Fibroblast of mammary gland (primary cell): ENCODE measurements around the gene IQCF6.

Source experiments
- DNase-seq: peaks from one replicate; pipeline ENCODE4 v3.0.0-alpha.2; 2010; ENCODE audit warnings: low read depth
- H3K4me3 ChIP-seq: 2 replicates; pipeline ENCODE4 v1.5.1; 2011; ENCODE audit warnings: low read depth, mild to moderate bottlenecking, low read length, moderate library complexity; ENCODE audit not compliant: control insufficient read depth
- CTCF ChIP-seq: conservative IDR thresholded peaks from 2 replicates; pipeline ENCODE4 v1.5.1; 2011; ENCODE audit warnings: low read depth, low read length, inconsistent platforms; ENCODE audit not compliant: control insufficient read depth, insufficient read depth

Gene IQCF6

DNA sequence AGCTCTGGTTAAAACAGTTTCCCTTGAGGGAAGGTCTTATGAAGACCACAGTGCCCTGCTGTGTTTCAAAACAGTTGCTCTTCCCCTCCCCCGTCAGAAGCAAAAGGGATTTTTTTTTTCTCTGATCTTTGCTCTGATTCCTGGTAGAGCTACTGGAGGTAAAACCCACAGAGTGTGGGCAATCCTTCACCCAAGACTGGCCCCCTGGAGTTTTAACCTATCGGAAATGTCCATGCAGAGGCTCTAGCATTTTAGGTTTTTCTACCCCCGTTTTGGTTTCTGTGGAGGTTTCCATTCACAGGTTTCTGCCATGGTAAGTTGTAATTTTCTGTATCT is 44.5 kb downstream of the IQCF6 start:
- H3K4me3 ChIP-seq, result no peak overlapping the region
- no peak for TF ChIP-seq CTCF
- DNase-seq, result no peak

DNA sequence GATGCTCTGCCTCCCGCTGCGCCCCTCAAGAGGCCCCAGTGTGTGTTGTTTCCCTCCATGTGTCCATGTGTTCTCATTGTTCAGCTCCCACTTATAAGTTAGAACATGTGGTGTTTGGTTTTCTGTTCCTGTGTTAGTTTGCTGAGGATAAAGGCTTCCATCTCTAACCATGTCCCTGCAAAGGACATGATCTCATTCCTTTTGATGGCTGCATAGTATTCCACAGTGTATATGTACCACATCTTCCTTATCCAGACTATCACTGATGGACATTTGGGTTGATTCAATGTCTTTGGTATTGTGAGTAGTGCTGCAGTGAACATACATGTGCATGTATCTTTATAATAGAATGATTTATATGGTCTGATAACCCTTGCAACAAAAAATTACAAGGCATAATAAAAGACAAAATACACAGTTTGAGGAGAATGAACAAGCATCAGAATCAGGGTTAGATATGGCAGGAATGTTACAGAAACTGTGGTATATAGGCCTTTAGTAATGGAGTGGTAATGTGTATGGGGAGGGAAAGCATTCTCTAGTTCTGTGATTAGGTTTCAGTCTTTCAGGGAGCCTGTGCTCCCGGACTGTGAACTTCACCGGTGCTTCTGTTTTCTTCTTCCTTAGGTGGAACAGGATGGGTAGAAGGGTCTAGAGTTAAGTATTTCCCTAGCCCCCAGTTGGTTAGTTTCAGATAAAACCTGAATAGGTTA is 45.0 kb downstream of the IQCF6 start:
- no peak for TF ChIP-seq CTCF
- no peak for DNase-seq
- no peak overlapping the region for H3K4me3 ChIP-seq

- H3K4me3 ChIP-seq, result no peak overlapping the region
- TF ChIP-seq CTCF, result no peak
- peak; percentile 6 for DNase-seq
Observed at GRCh38 chr3:51729042-51729633, 49.9 kb downstream of the IQCF6 start.
